CD4-positive, alpha-beta T cell (primary cell): ENCODE data around the gene FUT8. TPM values are rescaled to one million over a fixed set of nuclear protein-coding genes. Genes with fewer than 3 reads are reported as not detected.

Experiments used
- ATAC-seq: fragments of 200-7000 bp; cut with Tn5 transposase; one replicate; pipeline ENCODE4 v1.10.0; 2022; ENCODE audit warnings: mild to moderate bottlenecking; ENCODE audit not compliant: poor library complexity
- CTCF ChIA-PET: fragments of 350-600 bp; sonication (Branson Sonifier 250); formaldehyde crosslinking; loops from one replicate; lab custom pipeline; 2021; ENCODE audit warnings: antibody characterized with exemption, inconsistent platforms; lab: Charles Lee
- POLR2A ChIA-PET: fragments of 350-600 bp; sonication (Branson Sonifier 250); formaldehyde crosslinking; loops from one replicate; lab custom pipeline; 2021; ENCODE audit warnings: antibody characterized with exemption, inconsistent platforms; lab: Charles Lee
- DNase-seq, 14 experiments: peaks; one replicate each; pipeline ENCODE4 v3.0.0-alpha.2; 2013 to 2020; ENCODE audit warnings: mixed read lengths in 2 of 14
- H3K27ac ChIP-seq, 2 donors: one replicate each; pipeline versions ENCODE4 v1.5.1 to v1.7.0; 2013; ENCODE audit warnings: low read length in 2 of 2, low read depth in 1 of 2, mild to moderate bottlenecking in 1 of 2
- H3K27me3 ChIP-seq, 2 experiments: 1 replicate in 1 of 2; 2 replicates in 1 of 2; pipeline versions ENCODE4 v1.6.1 to v1.7.0; 2013; ENCODE audit warnings: low read length in 2 of 2, control low read depth in 1 of 2, mild to moderate bottlenecking in 1 of 2, moderate library complexity in 1 of 2; ENCODE audit not compliant: insufficient read depth in 2 of 2, control insufficient read depth in 1 of 2
- H3K36me3 ChIP-seq: one replicate; pipeline ENCODE4 v1.6.1; 2013; ENCODE audit warnings: low read length, control low read depth; ENCODE audit not compliant: insufficient read depth
- H3K4me1 ChIP-seq: one replicate; pipeline ENCODE4 v1.6.1; 2013; ENCODE audit warnings: low read length, control low read depth; ENCODE audit not compliant: insufficient read depth
- H3K4me3 ChIP-seq: one replicate; pipeline ENCODE4 v1.5.1; 2013; ENCODE audit warnings: mild to moderate bottlenecking, low read length, moderate library complexity
- H3K9me3 ChIP-seq, 2 experiments: 1 replicate in 1 of 2; 2 replicates in 1 of 2; pipeline versions ENCODE4 v1.6.1 to v1.7.0; 2013; ENCODE audit warnings: low read length in 2 of 2, mild to moderate bottlenecking in 2 of 2, control low read depth in 1 of 2, moderate library complexity in 1 of 2; ENCODE audit not compliant: control insufficient read depth in 1 of 2, insufficient read depth in 1 of 2
- H3K27ac Mint-ChIP-seq: one replicate; pipeline ENCODE4 v1.8.0; 2020; ENCODE audit warnings: mixed read lengths
- H3K27me3 Mint-ChIP-seq: one replicate; pipeline ENCODE4 v1.8.0; 2021; ENCODE audit warnings: mixed read lengths
- H3K36me3 Mint-ChIP-seq: one replicate; pipeline ENCODE4 v1.8.0; 2021; ENCODE audit warnings: low read depth, mixed read lengths
- H3K4me1 Mint-ChIP-seq: one replicate; pipeline ENCODE4 v1.8.0; 2021; ENCODE audit warnings: low read depth, mixed read lengths
- H3K4me3 Mint-ChIP-seq: one replicate; pipeline ENCODE4 v1.8.0; 2020; ENCODE audit warnings: mild to moderate bottlenecking, mixed read lengths
- H3K9me3 Mint-ChIP-seq: one replicate; pipeline ENCODE4 v1.8.0; 2020; ENCODE audit warnings: mixed read lengths
- intact Hi-C, 2 experiments: fragments of 100-400 bp; cut with DNase I in 1 of 2; cut with micrococcal nuclease in 1 of 2; formaldehyde crosslinking; loops; one replicate each; pipeline versions ENCODE4 v1.15.1 to v1.9.0; 2023 to 2025; cut with DNase I, micrococcal nuclease
- total RNA-seq, 174 experiments: library from RNA in 2 of 174; stranded (reverse) in 2 of 174; gene quantifications; one replicate each; pipeline ENCODE4 v1.2.3 and lab custom pipeline; 2021 to 2026
- TF ChIP-seq, protein P1 (sequence below): fragments of 200-600 bp; IDR thresholded peaks from one replicate; pipeline ENCODE4 v1.8.0; 2022; ENCODE audit warnings: antibody characterized with exemption, mild to moderate bottlenecking

Gene FUT8
- total RNA-seq, 2 experiments from 2014 or later: 31.3 to 39.1 TPM

DNA sequence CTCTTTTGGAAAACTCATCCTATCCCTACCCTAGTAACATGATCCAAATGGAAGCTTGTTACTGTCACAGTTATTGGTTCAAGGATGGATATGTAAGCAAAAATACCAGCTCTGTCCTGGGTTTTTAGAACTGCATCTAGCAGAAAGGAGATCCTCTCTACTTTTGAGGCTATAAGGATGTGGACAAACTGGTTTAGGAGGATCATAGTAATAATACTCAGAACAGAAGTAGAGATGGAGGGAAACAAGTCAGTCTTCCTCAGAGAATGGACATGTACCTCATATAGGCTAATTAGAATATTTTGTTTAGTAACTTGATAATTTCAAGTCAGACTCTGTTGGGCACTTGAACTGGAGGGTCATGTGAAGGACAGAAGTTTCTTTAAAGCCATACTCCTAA is 26.6 kb downstream of the FUT8 start:
- intact Hi-C loops: no loop called here
- no peak overlapping the region for H3K27ac ChIP-seq

DNA sequence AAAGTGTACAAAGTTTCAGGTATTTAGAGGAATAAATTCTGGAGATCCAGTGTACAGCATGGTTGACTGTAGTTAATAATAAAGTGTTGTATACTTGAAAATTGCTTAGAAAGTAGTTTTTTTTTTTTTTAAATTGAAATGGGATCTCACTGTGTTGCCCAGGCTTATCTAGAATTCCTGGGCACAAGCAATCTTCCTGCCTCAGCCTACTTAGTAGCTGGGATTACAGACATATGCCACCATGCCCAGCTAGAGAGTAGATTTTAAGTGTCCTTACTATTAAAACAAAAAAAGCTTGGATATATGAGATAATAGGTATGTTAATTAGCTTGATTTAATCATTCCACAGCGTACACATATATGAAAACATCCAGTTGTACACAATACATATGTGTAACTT is 27.7 kb downstream of the FUT8 start:
- H3K36me3 Mint-ChIP-seq: peaks cover 43% of the 10 kb centered on the region
- H3K27ac Mint-ChIP-seq: no peak overlapping the region
- no peaks in the 10 kb centered on the region for H3K9me3 Mint-ChIP-seq
- H3K4me3 ChIP-seq: no peak overlapping the region
- ATAC-seq: no peak
- H3K36me3 ChIP-seq: peaks cover 7% of the 10 kb centered on the region
- no peak for DNase-seq
- H3K4me3 Mint-ChIP-seq: no peak overlapping the region
- ChIA-PET CTCF (no interaction called here), POLR2A (interaction anchor here (0.9 kb wide), 1 partner anchor 11 kb away, joined by 3 read pairs; no protein-coding TSS in a partner anchor)
- TF ChIP-seq, protein P1, sequence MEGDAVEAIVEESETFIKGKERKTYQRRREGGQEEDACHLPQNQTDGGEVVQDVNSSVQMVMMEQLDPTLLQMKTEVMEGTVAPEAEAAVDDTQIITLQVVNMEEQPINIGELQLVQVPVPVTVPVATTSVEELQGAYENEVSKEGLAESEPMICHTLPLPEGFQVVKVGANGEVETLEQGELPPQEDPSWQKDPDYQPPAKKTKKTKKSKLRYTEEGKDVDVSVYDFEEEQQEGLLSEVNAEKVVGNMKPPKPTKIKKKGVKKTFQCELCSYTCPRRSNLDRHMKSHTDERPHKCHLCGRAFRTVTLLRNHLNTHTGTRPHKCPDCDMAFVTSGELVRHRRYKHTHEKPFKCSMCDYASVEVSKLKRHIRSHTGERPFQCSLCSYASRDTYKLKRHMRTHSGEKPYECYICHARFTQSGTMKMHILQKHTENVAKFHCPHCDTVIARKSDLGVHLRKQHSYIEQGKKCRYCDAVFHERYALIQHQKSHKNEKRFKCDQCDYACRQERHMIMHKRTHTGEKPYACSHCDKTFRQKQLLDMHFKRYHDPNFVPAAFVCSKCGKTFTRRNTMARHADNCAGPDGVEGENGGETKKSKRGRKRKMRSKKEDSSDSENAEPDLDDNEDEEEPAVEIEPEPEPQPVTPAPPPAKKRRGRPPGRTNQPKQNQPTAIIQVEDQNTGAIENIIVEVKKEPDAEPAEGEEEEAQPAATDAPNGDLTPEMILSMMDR: no peak
- H3K4me1 Mint-ChIP-seq: peaks cover 44% of the 10 kb centered on the region
- H3K4me1 ChIP-seq: no peaks in the 10 kb centered on the region
- intact Hi-C loops: no loop called here
- H3K9me3 ChIP-seq: peaks cover 3 to 8% of the 10 kb centered on the region in 2 experiments
- no peak overlapping the region for H3K27ac ChIP-seq
- H3K27me3 Mint-ChIP-seq: no peaks in the 10 kb centered on the region
- H3K27me3 ChIP-seq: no peaks in the 10 kb centered on the region

More for the DNA sequence above, 26.6 kb downstream of the FUT8 start:
- H3K4me1 ChIP-seq: no peaks in the 10 kb centered on the region
- H3K9me3 ChIP-seq: peaks cover 3% of the 10 kb centered on the region in 2 experiments
- Mint-ChIP-seq H3K27ac (peak overlapping the region; percentile 25), H3K36me3 (peaks cover 41% of the 10 kb centered on the region), H3K27me3 (no peaks in the 10 kb centered on the region), H3K4me1 (peaks cover 41% of the 10 kb centered on the region), H3K9me3 (peaks cover 3% of the 10 kb centered on the region), H3K4me3 (no peak overlapping the region)
- ATAC-seq: no peak
- TF ChIP-seq, protein P1: no peak
- peaks cover 11% of the 10 kb centered on the region for H3K36me3 ChIP-seq
- CTCF ChIA-PET: no interaction called here
- no peaks in the 10 kb centered on the region for H3K27me3 ChIP-seq
- DNase-seq: no peak
- no peak overlapping the region for H3K4me3 ChIP-seq
- POLR2A ChIA-PET: no interaction called here

GRCh38 chr14:65444230-65444629 is 31.7 kb downstream of the FUT8 start:
- no peaks in the 10 kb centered on the region for H3K27me3 Mint-ChIP-seq
- H3K27me3 ChIP-seq: no peaks in the 10 kb centered on the region
- H3K9me3 Mint-ChIP-seq: no peaks in the 10 kb centered on the region
- ATAC-seq (no peak), DNase-seq (no peak)
- H3K4me1 Mint-ChIP-seq: peaks cover 34% of the 10 kb centered on the region
- no peak overlapping the region for H3K27ac Mint-ChIP-seq
- H3K4me3 ChIP-seq: no peak overlapping the region
- no peaks in the 10 kb centered on the region for H3K4me1 ChIP-seq
- peaks cover 48% of the 10 kb centered on the region for H3K36me3 Mint-ChIP-seq
- intact Hi-C loops: no loop called here
- ChIA-PET POLR2A (interaction anchor here (0.7 kb wide), 1 partner anchor 61 kb away, joined by 4 read pairs; no protein-coding TSS in a partner anchor), CTCF (no interaction called here)
- TF ChIP-seq, protein P1: no peak
- no peaks in the 10 kb centered on the region for H3K36me3 ChIP-seq
- no peak overlapping the region for H3K4me3 Mint-ChIP-seq
- peaks cover 0 to 8% of the 10 kb centered on the region in 2 experiments for H3K9me3 ChIP-seq
- no peak overlapping the region for H3K27ac ChIP-seq
